Panc1 (cell line): ENCODE data around the gene BANF2. TPM values are rescaled to one million over a fixed set of nuclear protein-coding genes. Genes with fewer than 3 reads are reported as not detected.
A peak's percentile ranks its signal among the peaks of the same experiment; 100 is the strongest.

Source experiments
- ATAC-seq: fragments of 200-7000 bp; cut with Tn5 transposase; 2 replicates; pipeline ENCODE4 v1.9.1; 2020; ENCODE audit warnings: mild to moderate bottlenecking, moderate library complexity
- BruUV-seq: library from RNA; stranded (reverse); fragments of 400-500 nt; replicated peaks from 2 replicates; lab custom pipeline; 2021; lab: Mats Ljungman, UMichigan
- CTCF ChIA-PET: fragments of 300-600 bp; sonication (Branson Sonifier 250); formaldehyde crosslinking; loops from one replicate; lab custom pipeline; 2022; ENCODE audit warnings: antibody characterized with exemption; lab: Charles Lee
- POLR2A ChIA-PET: fragments of 300-600 bp; sonication (Branson Sonifier 250); formaldehyde crosslinking; loops from one replicate; lab custom pipeline; 2022; ENCODE audit warnings: antibody characterized with exemption; lab: Charles Lee
- DNase-seq: peaks from one replicate; pipeline ENCODE4 v3.0.0-alpha.2; 2010; ENCODE audit warnings: low read depth, low spot score
- H3K27ac ChIP-seq: 2 replicates; pipeline ENCODE4 v1.5.1; 2011; ENCODE audit warnings: mild to moderate bottlenecking, low read length, inconsistent platforms
- H3K27me3 ChIP-seq: fragments of 200-500 bp; sonication (Bioruptor generic); 2 replicates; pipeline ENCODE4 v1.6.0; 2014; ENCODE audit warnings: low read length, inconsistent platforms; ENCODE audit not compliant: control insufficient read depth, insufficient read depth
- H3K36me3 ChIP-seq: fragments of 200-500 bp; sonication (Bioruptor generic); 2 replicates; pipeline ENCODE4 v1.5.1; 2014; ENCODE audit warnings: inconsistent platforms, mild to moderate bottlenecking, low read length, moderate library complexity; ENCODE audit not compliant: control insufficient read depth, insufficient read depth
- H3K4me1 ChIP-seq: 2 replicates; pipeline ENCODE4 v1.5.1; 2011; ENCODE audit warnings: inconsistent platforms, mild to moderate bottlenecking, low read length, moderate library complexity; ENCODE audit not compliant: control insufficient read depth, insufficient read depth
- H3K4me3 ChIP-seq, 2 experiments: 2 replicates each; pipeline ENCODE4 v1.5.1; 2011 to 2012; ENCODE audit warnings: low read depth in 2 of 2, low read length in 2 of 2, mild to moderate bottlenecking in 2 of 2, inconsistent platforms in 1 of 2, moderate library complexity in 1 of 2
- H3K9me3 ChIP-seq: fragments of 200-500 bp; sonication (Bioruptor generic); 2 replicates; pipeline ENCODE4 v1.5.1; 2014; ENCODE audit warnings: low read depth, mild to moderate bottlenecking, inconsistent platforms, low read length, moderate library complexity; ENCODE audit not compliant: control insufficient read depth, insufficient read depth
- POLR2AphosphoS5 ChIP-seq: IDR thresholded peaks from 2 replicates; pipeline ENCODE4 v1.6.1; 2012; ENCODE audit warnings: mild to moderate bottlenecking, low read depth, low read length, moderate library complexity
- SIN3A ChIP-seq: IDR thresholded peaks from 2 replicates; pipeline ENCODE4 v1.6.1; 2012; ENCODE audit warnings: low read depth, mild to moderate bottlenecking, low read length, moderate library complexity, borderline replicate concordance; ENCODE audit not compliant: insufficient read depth
- TCF7L2 ChIP-seq: IDR thresholded peaks from 2 replicates; pipeline ENCODE4 v1.6.1; 2011; ENCODE audit warnings: mild to moderate bottlenecking, low read depth, low read length, inconsistent platforms
- in situ Hi-C: cut with HindIII; loops from 2 replicates; pipeline ENCODE4 v1.10.0; 2016; ENCODE audit warnings: low sequenced_read_pairs, low pct_unique_long_range_greater_than_20kb
- intact Hi-C: fragments of 100-400 bp; cut with micrococcal nuclease; formaldehyde crosslinking; loops from one replicate; pipeline ENCODE4 v1.10.0; 2022; ENCODE audit not compliant: unreplicated experiment
- total RNA-seq: library from RNA; stranded (reverse); gene quantifications from one replicate; pipeline ENCODE4 v1.2.1, GENCODE V29; 2021; ENCODE audit not compliant: unreplicated experiment
- TF ChIP-seq, protein P1 (sequence below): fragments of 450-650 bp; IDR thresholded peaks from 2 replicates; pipeline ENCODE4 v1.5.1; 2017; ENCODE audit warnings: mild to moderate bottlenecking
- TF ChIP-seq, protein P2 (sequence below), 2 experiments: IDR thresholded peaks; 2 replicates each; pipeline ENCODE4 v1.6.1; 2011 to 2012; ENCODE audit warnings: low read depth in 2 of 2, control low read depth in 1 of 2, low read length in 1 of 2, mild to moderate bottlenecking in 1 of 2, moderate library complexity in 1 of 2; ENCODE audit not compliant: insufficient read depth in 1 of 2

The BANF2 gene
- total RNA-seq, 1 experiment from 2014 or later: not detected

DNA sequence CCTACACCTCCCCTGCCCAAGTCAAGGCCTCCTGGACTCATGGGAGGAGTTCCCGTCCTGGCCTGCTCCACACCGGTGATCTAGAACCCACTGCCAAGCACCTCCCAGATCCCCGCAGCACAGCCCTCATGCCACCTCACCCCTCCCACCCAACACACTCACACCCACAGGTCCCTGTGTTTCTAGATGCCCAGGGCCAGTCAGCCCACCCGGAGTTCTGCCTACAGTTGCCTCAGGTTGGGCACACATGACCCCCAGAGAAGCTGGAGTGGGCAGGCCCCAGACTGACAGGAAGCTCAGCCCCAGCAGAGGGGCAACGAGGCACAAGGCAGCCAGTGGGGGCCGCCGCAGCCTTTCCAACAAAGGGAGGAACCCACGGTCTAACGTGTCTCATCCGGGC is 47.4 kb upstream of the BANF2 start:
- BruUV-seq: no TSS peak
- peaks cover 46% of the 10 kb centered on the region for H3K4me1 ChIP-seq
- DNase-seq (no peak), ATAC-seq (0 out of 2 replicates have a peak, but pooled peaks have one; percentile 6)
- ChIA-PET CTCF (no interaction called here), POLR2A (no interaction called here)
- no peak for TF ChIP-seq TCF7L2
- TF ChIP-seq, protein P1, sequence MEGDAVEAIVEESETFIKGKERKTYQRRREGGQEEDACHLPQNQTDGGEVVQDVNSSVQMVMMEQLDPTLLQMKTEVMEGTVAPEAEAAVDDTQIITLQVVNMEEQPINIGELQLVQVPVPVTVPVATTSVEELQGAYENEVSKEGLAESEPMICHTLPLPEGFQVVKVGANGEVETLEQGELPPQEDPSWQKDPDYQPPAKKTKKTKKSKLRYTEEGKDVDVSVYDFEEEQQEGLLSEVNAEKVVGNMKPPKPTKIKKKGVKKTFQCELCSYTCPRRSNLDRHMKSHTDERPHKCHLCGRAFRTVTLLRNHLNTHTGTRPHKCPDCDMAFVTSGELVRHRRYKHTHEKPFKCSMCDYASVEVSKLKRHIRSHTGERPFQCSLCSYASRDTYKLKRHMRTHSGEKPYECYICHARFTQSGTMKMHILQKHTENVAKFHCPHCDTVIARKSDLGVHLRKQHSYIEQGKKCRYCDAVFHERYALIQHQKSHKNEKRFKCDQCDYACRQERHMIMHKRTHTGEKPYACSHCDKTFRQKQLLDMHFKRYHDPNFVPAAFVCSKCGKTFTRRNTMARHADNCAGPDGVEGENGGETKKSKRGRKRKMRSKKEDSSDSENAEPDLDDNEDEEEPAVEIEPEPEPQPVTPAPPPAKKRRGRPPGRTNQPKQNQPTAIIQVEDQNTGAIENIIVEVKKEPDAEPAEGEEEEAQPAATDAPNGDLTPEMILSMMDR: no peak
- TF ChIP-seq, protein P2, sequence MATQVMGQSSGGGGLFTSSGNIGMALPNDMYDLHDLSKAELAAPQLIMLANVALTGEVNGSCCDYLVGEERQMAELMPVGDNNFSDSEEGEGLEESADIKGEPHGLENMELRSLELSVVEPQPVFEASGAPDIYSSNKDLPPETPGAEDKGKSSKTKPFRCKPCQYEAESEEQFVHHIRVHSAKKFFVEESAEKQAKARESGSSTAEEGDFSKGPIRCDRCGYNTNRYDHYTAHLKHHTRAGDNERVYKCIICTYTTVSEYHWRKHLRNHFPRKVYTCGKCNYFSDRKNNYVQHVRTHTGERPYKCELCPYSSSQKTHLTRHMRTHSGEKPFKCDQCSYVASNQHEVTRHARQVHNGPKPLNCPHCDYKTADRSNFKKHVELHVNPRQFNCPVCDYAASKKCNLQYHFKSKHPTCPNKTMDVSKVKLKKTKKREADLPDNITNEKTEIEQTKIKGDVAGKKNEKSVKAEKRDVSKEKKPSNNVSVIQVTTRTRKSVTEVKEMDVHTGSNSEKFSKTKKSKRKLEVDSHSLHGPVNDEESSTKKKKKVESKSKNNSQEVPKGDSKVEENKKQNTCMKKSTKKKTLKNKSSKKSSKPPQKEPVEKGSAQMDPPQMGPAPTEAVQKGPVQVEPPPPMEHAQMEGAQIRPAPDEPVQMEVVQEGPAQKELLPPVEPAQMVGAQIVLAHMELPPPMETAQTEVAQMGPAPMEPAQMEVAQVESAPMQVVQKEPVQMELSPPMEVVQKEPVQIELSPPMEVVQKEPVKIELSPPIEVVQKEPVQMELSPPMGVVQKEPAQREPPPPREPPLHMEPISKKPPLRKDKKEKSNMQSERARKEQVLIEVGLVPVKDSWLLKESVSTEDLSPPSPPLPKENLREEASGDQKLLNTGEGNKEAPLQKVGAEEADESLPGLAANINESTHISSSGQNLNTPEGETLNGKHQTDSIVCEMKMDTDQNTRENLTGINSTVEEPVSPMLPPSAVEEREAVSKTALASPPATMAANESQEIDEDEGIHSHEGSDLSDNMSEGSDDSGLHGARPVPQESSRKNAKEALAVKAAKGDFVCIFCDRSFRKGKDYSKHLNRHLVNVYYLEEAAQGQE (IDR thresholded peaks at IDR 0.05; ENCODE audit: insufficient read depth in 1 of 2, low read depth in 2 of 2, low read length in 1 of 2): no peak
- no peak for TF ChIP-seq POLR2AphosphoS5
- no peak for TF ChIP-seq SIN3A
- 0 out of 2 replicates have a peak, but pooled peaks cover 4% of the 10 kb centered on the region for H3K36me3 ChIP-seq
- H3K9me3 ChIP-seq: no peaks in the 10 kb centered on the region
- in situ Hi-C loops: no loop called here
- H3K27ac ChIP-seq: 0 out of 2 replicates have a peak overlapping the region, but pooled peaks have one; percentile 76
- intact Hi-C loops: no loop called here
- H3K4me3 ChIP-seq: no peak overlapping the region
- no peaks in the 10 kb centered on the region for H3K27me3 ChIP-seq

DNA sequence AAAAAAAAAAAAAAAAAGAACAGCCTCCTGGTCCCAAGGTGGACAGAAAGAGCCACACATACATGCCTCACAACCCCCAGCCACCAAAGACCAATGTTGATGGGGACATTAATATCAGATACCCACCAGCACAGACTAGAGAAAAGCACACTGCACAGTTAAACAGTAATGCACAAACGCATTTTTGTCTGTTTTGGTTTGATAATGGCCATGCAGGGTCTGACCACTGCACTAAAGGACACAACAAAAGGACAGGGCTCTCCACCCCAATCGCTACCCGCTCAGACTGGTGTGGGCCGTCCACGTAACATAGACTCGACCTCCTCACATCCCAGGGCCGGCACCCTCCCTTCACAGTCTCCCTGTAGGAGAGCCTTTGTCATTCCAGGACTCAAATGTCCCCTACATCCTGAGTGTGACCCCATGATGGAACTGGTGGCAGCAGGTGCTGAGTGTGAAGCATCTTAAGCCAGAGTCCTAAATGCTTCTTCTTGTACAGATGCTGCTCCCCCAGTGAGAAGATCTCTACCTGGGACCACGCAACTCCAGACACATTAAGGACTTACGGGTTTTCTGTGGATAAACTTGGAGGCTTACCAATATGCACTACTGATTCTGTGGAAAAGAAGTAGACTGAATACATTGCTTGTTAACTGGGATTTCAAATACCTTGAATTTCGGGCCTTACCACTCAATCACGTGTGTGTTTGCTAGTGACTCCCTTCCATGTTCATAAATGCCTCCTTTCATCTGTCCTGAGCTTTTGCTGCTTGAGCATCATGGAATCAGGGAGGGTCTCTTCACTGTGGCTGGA is 45.7 kb upstream of the BANF2 start:
- Histone ChIP-seq H3K36me3 (0 out of 2 replicates have a peak, but pooled peaks cover 4% of the 10 kb centered on the region), H3K4me1 (peaks cover 29% of the 10 kb centered on the region), H3K9me3 (no peaks in the 10 kb centered on the region), H3K4me3 (no peak overlapping the region), H3K27ac (no peak overlapping the region), H3K27me3 (no peaks in the 10 kb centered on the region)
- ATAC-seq (no peak), DNase-seq (no peak)
- TF ChIP-seq SIN3A (no peak), TCF7L2 (no peak), POLR2AphosphoS5 (no peak)
- TF ChIP-seq, protein P1: no peak
- TF ChIP-seq, protein P2 (IDR thresholded peaks at IDR 0.05; ENCODE audit: insufficient read depth in 1 of 2, low read depth in 2 of 2, low read length in 1 of 2): no peak
- no TSS peak for BruUV-seq
- POLR2A ChIA-PET: no interaction called here
- CTCF ChIA-PET: no interaction called here
- intact Hi-C loops: no loop called here
- in situ Hi-C loops: no loop called here
